ENCODE measurements around the gene VKORC1. TPM values are rescaled to one million over a fixed set of nuclear protein-coding genes. Genes with fewer than 3 reads are reported as not detected.

Gene VKORC1
- polyA plus RNA-seq, 3 donors, result 106 to 132 (median 113) TPM

DNA sequence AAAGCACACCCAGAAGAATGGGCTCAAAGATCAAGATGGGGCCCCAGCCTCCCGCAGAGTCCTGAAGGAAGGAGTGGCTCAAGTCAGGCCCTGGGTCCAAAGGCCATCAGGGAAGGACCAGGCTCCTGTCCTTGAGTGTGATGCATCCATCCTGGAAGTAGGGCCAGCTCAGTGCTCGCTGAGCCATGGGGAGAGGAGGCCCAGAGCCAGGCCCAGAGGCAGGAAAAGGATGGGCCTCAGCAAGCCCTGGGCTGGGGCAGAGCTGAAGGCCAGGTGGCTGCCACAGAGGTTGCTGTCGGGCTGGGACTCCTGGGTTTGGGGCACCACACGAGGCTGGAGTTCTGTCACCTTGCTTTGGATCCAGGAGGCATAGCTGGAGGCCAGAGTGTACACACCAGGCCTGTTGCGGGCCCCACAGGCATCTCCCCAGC is 37.3 kb upstream of the VKORC1 start:
- WGBS, 3 donors, result 48 to 89% (median 80%) methylated on average over 5 of the region's 5 CpGs

DNA sequence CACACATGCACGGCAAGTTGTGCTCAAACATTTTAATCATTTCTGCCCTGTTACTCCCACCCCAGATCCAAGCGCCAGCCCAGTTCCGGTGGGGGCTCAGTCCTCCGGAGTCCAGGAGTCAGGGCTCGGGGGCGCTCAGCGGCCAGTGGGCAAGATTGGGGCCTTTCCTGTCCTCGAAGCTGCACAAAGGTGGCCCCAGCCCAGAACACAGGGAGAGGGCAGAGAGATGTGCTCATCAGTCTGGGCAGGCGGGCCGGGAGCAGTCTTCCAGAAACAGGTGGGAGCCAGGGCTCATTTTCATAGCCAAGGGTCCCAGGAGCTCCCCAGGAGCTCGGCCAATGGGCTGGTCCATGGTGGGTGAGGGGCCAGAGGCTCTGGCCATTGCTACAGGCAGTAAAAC is 36.8 kb upstream of the VKORC1 start:
- 65 to 91% (median 84%) methylated on average over 11 of the region's 11 CpGs for WGBS, 3 donors
- H3K27ac ChIP-seq (ENCODE audit: low read depth, low read length), result no peak overlapping the region

More for the DNA sequence above, 37.3 kb upstream of the VKORC1 start:
- H3K27ac ChIP-seq (ENCODE audit: low read depth, low read length), result no peak overlapping the region

DNA sequence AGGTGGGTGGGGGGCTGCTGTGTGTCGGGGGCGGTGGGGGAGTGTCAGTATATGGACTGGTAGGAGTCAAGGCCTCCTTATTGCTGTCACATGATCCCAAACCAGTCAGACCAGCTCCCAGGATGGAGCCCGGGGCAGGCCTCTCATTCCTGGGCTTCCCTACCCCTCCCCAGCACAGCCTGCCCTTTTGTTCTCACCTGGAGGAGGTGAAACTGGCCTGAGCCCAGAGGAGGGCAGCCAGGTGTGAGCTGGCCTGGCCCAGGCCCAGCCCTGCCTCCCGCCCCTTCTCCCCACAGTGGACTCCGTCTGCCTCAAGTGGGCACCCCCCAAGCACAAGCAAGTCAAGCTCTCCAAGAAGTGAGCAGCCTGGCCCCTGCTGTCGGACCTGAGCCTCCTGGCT is 36.3 kb upstream of the VKORC1 start:
- 31 to 89% (median 88%) methylated on average over 6 of the region's 6 CpGs for WGBS, 3 donors
- no peak overlapping the region for H3K27ac ChIP-seq (ENCODE audit: low read depth, low read length)

DNA sequence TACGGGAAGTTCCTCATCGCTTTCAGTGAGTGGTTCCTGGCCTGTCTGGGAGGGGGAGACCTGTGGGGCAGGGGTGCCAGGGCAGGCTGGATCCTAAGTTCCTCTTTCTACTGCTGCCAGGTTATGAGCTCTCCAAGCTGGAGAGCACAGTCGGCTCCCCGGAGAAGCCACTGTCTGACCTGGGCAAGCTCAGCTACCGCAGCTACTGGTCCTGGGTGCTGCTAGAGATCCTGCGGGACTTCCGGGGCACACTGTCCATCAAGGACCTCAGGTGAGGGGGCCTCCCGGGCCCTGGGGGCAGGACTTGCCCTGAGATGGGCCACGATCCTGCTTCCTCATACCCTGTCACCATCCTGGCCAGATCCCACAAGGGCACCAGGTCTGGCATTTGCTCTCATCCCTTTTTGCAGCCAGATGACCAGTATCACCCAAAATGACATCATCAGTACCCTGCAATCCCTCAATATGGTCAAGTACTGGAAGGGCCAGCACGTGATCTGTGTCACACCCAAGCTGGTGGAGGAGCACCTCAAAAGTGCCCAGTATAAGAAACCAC is 35.8 kb upstream of the VKORC1 start:
- H3K27ac ChIP-seq (ENCODE audit: low read depth, low read length), result no peak overlapping the region
- 40 to 73% (median 72%) methylated on average over 10 of the region's 10 CpGs for WGBS, 3 donors

DNA sequence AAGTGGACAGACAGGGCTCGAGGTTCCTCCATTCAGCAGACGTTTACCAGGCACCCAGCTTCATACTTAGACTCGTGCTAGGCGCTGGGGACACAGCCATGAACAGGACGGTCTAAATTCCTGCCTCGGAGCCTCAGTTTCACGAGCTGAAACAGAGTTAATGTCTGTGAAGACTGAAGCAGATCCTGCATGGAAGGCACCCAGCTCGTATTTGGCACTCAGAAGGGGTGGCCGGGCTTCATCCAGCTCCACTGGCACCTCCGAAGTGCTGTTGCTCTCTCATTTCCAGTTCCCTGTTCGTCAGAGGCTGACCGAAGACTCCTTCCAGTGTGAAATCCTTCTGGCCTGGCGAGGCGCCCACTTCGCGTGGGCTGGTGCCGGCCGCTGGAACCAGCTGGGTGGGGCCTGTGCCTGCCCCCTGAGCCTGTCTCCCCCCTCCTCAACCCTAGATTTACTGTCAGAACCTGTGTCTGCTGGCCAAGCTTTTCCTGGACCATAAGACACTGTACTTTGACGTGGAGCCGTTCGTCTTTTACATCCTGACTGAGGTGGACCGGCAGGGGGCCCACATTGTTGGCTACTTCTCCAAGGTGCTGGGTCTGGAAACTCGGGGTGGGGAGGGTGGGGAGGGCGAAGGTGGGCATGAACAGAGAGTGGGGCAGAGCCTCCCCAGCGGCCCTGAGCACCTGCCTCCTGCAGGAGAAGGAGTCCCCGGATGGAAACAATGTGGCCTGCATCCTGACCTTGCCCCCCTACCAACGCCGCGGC is 35.2 kb upstream of the VKORC1 start:
- WGBS, 3 donors, result 37 to 48% (median 40%) methylated on average over 29 of the region's 29 CpGs
- peak overlapping the region; percentile 75 for H3K27ac ChIP-seq (ENCODE audit: low read depth, low read length)

DNA sequence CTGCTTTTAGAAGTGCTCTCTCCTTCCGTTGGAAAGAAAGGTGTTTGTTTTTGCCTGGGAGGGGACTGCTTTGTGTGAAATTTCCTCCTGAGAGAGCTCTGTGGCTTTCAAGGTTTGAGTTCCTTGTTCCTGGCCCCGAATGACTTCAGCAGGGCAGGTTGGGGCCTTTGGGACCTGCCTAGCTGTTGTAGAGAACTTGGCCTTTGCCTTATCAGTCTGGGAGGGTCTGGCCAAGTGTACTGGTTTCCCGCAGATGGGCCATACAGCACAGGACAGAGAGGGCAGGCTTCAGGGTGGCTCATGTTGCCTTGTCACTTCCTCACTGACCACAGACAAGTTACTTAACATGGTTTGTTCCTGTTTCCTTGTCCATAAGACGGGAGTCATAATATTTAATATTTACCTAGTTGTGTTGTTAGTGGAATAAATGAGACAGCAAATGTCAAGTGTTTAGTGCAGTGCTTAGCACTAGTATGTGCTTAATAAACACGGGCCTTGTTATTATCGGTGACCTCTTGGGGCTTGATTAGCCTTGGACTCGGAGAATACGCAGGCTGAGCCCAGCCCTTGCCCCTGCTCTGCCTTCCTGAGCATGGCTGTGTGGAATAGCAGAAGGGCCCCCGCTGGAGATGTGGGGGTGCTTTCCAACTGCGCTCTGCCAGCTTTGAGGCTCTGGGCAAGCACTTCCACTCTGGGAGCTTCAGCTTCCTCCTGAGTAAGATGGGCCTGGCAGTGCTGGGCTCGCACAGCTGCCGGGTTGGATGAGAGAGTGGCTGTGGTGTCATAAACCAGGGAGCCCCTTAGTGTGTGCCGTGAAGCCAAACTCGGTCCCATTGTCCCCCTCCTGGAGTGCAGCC is 34.3 kb upstream of the VKORC1 start:
- peak overlapping the region; percentile 75 for H3K27ac ChIP-seq (ENCODE audit: low read depth, low read length)
- 39 to 51% (median 50%) methylated on average over 14 of the region's 14 CpGs for WGBS, 3 donors

DNA sequence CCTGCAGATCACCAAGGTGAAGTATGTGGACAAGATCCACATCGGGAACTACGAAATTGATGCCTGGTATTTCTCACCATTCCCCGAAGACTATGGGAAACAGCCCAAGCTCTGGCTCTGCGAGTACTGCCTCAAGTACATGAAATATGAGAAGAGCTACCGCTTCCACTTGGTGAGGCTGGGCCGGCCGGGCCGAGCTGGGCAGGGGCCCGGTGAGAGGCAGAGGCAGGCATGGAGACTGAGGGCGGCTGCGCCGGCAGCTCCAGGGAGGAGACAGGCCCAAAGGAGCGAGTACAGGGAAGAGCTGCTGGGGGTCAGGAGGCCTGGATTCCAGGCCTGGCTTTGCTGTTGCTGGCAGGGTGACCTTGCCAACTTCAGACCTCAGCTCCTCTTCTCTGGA is 32.6 kb upstream of the VKORC1 start:
- no peak overlapping the region for H3K27ac ChIP-seq (ENCODE audit: low read depth, low read length)

DNA sequence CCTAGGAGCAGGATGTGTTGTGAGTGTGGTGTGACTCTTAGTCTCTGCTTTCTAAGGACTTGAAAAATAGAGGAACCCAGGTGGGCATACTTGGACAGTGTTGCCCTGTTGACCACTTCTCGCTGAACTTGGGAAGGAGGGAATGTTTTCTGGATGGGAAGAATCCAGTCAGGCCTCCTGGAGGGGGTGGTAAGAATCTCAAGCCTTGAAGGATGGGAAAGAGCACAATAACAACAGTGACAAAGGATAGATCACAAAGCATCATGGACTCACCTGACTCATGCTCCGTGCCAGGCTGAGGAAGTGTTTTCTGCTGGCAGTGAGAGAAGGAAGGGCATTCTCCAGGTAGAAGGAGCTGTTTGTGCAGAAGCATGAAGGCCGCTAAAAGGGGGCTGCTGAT is 31.2 kb upstream of the VKORC1 start:
- no peak overlapping the region for H3K27ac ChIP-seq (ENCODE audit: low read depth, low read length)
- WGBS, 3 donors, result 94 to 100% (median 95%) methylated on average over 3 of the region's 3 CpGs

More for the DNA sequence above, 32.6 kb upstream of the VKORC1 start:
- 85 to 92% (median 90%) methylated on average over 13 of the region's 13 CpGs for WGBS, 3 donors

DNA sequence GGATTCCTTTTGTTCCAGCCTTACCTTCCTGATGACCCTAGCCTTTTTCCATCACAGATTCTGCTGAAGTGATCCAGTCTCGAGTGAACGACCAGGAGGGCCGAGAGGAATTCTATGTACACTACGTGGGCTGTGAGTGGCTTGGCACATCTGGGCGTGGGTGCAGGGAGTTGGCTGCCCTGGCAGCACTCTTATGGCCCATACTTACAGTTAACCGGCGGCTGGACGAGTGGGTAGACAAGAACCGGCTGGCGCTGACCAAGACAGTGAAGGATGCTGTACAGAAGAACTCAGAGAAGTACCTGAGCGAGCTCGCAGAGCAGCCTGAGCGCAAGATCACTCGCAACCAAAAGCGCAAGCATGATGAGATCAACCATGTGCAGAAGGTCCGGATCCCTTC is 25.5 kb upstream of the VKORC1 start:
- WGBS, 3 donors, result 93 to 95% (median 94%) methylated on average over 16 of the region's 16 CpGs
- no peak overlapping the region for H3K27ac ChIP-seq (ENCODE audit: low read depth, low read length)

DNA sequence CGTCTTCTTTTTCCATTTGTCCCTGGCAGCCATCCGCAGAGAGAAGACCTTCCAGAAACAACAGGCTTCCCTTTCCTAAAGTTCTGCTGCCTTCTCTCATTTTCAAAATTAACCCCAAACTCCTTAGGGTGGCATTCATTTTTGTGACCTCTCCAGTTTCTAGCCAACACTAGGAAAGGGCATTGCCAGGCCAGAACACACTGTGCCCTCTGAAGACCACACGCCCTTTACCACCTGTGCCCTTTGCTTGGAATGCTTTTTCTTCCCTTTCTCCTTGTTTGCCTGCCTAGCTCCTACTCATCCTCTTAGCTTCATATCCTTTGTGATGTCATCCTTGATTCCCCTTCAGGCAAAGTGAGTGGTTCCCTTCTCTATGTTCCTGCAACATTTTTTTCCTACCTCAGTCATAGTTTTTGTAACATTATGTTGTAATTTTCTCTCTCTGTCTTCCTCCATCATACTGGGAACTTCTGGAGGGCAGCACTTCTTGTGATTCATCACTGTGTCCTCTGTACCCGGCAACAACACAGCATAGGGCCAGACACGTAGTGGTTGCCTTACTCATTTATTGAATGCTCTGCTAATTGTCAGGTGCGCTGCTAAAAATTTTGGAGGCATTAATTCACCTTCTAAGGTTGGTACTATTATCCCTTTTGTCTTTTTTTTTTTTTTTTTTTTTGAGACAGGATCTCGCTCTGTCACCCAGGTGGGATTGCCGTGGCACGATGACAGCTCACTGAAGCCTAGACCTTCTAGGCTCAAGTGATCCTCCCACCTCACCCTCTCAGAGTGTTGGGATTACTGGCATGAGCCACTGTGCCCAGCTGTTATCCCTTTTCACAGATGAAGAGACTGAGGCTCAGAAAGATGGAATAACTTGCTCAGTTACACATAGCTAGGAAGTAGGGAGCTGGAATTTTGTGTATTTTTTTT is 23.9 kb upstream of the VKORC1 start:
- WGBS, 3 donors, result 52 to 55% (median 53%) methylated on average over 9 of the region's 9 CpGs
- H3K27ac ChIP-seq (ENCODE audit: low read depth, low read length), result peak overlapping the region; percentile 100

DNA sequence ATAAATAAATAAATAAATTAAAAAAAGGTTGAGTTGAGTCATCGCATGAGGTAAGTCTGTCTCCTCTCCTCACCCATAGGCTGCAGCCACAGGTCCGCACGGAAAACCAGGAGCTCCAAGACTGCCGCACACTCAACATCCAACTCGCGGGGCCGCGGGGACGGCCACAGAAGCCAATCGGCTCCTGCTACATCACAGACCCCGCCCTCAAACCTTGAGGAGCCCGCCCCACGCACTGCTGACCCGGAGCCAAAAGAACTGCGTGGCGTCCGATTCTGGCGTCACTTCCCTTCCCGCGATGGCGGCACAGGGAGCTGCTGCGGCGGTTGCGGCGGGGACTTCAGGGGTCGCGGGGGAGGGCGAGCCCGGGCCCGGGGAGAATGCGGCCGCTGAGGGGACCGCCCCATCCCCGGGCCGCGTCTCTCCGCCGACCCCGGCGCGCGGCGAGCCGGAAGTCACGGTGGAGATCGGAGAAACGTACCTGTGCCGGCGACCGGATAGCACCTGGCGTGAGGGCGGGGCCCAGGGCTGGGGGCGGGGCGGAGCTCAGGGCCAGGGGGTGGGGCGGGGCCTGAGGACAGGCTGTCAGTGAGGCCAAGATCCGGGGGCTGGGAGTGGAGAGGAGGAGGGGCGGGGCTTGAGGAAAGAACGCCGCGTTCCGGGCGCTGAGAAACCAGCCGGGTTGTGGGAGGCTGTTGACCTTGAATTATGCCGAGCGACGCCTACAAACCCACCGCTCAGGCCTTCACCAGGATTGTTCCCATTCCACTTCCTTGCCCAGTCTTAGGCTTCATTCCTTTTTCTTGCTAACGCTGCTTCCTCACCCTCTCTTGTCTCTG is 23.0 kb upstream of the VKORC1 start, which contains the start of gene KAT8:
Gene KAT8, plus strand, starts transcription at position 281 of the 839 bp plus-strand sequence. Its CDS starts 18 bp downstream, at position 299.
- WGBS, 3 donors, result 0 to 1% (median 0%) methylated on average over 56 to 68 of the region's 68 CpGs

DNA sequence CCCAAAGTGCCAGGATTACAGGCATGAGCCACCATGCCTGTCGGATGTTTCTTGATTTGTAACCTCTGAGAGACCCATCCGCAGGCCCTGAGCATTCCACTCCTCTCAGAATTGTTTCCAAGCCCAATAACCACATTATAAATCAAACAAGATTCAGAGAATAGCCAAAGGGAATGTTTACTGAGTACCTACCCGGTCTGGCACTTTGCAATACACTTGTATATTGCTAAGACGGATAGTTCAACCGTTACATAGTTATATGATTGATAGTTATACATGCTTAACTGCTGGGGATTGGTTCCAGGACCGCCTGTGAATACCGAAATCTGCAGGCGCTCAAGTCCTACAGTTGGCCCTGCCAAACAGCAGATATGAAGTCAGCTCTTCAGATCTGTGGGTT is 19.9 kb upstream of the VKORC1 start:
- WGBS, 3 donors, result 78 to 88% (median 78%) methylated on average over 8 of the region's 8 CpGs
- no peak overlapping the region for H3K27ac ChIP-seq (ENCODE audit: low read depth, low read length)

More for the DNA sequence above, 23.0 kb upstream of the VKORC1 start, which contains the start of gene KAT8:
- peak within 1 kb of the TSS; percentile 100 for H3K27ac ChIP-seq (ENCODE audit: low read depth, low read length)

DNA sequence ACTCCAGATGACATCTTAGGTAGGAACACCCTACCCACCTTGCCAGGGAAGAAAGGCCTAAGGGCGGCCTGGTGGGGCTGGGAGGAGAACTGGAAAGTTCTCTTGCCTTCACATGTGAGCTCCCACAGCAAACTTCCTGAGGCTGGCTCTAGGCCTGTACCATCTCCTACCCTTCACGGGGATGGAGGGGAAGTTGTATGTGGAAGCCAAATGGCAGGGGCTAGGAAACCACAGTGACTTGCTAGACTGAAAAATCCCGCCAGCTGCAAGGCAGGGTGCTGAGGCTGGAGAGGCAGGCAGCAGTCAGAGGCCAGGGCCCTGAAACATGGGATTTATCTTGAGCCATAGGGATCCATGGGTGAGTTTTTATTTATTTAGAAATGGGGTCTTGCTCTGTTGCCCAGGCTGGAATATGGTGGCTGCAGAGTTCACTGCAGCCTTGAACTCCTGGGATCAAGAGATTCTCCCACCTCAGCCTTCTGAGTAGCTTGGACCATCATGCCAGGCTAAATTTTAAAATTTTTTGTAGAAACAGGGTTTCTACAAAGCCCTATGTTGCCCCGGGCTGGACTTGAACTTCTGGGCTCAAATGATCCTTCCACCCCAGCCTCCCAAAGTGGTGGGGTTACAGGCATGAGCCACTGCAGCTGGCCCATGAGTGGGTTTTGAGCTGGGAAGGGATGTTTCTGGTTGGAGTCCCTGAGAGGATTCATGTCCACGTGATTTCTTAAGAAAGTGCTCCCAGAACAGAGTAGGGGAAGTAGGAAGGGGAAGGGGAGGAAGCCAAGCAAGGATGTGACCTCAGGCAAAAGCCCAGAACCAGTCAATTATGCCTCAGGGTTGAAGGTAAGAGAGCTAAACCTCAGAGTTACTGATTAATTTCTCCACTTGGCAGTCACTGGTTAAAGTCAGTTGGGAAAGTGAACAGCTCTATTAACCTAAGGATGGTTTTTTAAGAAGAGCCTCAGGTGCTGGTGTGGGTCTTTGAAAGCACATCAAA is 18.8 kb upstream of the VKORC1 start:
- 45 to 60% (median 51%) methylated on average over 5 of the region's 5 CpGs for WGBS, 3 donors
- no peak overlapping the region for H3K27ac ChIP-seq (ENCODE audit: low read depth, low read length)

DNA sequence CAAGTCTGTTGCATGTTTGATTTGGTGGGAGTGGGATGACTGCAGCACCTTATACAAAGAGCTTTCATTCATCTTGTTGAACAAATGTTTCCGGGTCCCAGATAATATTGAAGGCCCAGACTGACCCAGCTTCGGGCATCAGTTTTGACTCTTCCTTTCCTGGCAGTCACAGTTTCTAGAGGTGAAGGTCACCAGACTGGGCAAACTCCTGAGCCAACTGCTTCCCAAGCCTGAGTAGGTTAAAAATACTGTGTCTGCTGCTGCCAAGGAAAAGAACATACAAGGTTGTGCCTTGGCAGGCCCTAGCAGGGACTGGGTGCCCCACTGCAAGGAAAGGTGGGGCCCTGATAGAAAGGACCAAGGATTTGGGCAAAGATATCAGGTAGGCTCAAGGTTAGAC is 18.1 kb upstream of the VKORC1 start:
- 34 to 86% (median 73%) methylated on average over 2 of the region's 2 CpGs for WGBS, 3 donors

DNA sequence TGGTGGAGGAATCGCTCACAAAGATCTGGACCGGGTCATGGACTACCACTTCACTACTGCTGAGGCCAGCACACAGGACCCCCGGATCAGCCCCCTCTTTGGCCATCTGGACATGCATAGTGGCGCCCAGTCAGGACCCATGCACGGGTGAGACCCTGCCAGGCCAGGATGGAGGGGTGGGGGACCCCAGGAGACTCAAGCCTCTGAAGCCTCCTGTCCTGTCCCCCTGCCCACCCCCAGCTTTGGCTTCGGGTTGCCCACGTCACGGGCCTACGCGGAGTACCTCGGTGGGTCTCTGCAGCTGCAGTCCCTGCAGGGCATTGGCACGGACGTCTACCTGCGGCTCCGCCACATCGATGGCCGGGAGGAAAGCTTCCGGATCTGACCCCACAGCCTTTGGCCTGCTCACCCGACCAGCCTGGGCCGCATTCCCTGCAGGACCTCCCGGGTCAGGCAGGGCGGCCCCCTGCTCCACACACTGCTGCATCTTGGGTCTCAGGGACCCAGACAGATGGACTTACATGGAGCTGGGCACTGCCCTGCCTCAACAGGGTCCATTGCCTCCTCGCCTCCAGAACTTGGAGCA is 17.4 kb upstream of the VKORC1 start:
- 89 to 94% (median 93%) methylated on average over 21 to 23 of the region's 23 CpGs for WGBS, 3 donors
- H3K27ac ChIP-seq (ENCODE audit: low read depth, low read length), result no peak overlapping the region

More for the DNA sequence above, 18.1 kb upstream of the VKORC1 start:
- H3K27ac ChIP-seq (ENCODE audit: low read depth, low read length), result no peak overlapping the region

All from adipose tissue (tissue), 3 donors.